Endothelial cell of umbilical vein (primary cell): ENCODE results near the gene S100A3. TPM values are rescaled to one million over a fixed set of nuclear protein-coding genes. Genes with fewer than 3 reads are reported as not detected.

Source experiments
- BruUV-seq: library from RNA; stranded (reverse); fragments of 400-500 nt; replicated peaks from 2 replicates; lab custom pipeline; 2021; lab: Mats Ljungman, UMichigan
- CTCF ChIA-PET: fragments of 300-600, 350-600 bp; sonication (Branson Sonifier 250); formaldehyde crosslinking; loops from one replicate; lab custom pipeline; 2021; ENCODE audit warnings: antibody characterized with exemption, inconsistent platforms; lab: Charles Lee
- POLR2A ChIA-PET: fragments of 300-600, 350-600 bp; sonication (Branson Sonifier 250); formaldehyde crosslinking; loops from one replicate; lab custom pipeline; 2021; ENCODE audit warnings: antibody characterized with exemption, inconsistent platforms; lab: Charles Lee
- DNase-seq: peaks from one replicate; pipeline ENCODE4 v3.0.0-alpha.2; 2011; ENCODE audit warnings: low read depth, low spot score
- FAIRE-seq: peaks from 2 replicates; lab custom pipeline; 2011; peaks lifted over from hg19 to GRCh38; lab: Jason Lieb, UNC
- H2AFZ ChIP-seq: 2 replicates; pipeline ENCODE4 v1.6.0; 2012; ENCODE audit warnings: low read depth, low read length, control low read depth, inconsistent platforms
- H3K27ac ChIP-seq: 2 replicates; pipeline ENCODE4 v1.5.1; 2011; ENCODE audit warnings: low read depth, mild to moderate bottlenecking, control low read depth, low read length, moderate library complexity; ENCODE audit not compliant: insufficient read depth
- H3K27me3 ChIP-seq, 2 experiments: 2 replicates each; pipeline versions ENCODE4 v1.6.0 to v1.6.1; 2011; ENCODE audit warnings: low read length in 2 of 2, mixed read lengths in 1 of 2; ENCODE audit not compliant: control insufficient read depth in 2 of 2, insufficient read depth in 2 of 2
- H3K36me3 ChIP-seq, 2 experiments: 2 replicates in 1 of 2; 3 replicates in 1 of 2; pipeline ENCODE4 v1.5.1; 2011; ENCODE audit warnings: low read length in 2 of 2, mild to moderate bottlenecking in 1 of 2, moderate library complexity in 1 of 2; ENCODE audit not compliant: control insufficient read depth in 2 of 2, insufficient read depth in 2 of 2; ENCODE audit errors: extremely low read depth in 1 of 2
- H3K4me1 ChIP-seq: 3 replicates; pipeline ENCODE4 v1.5.1; 2011; ENCODE audit warnings: mild to moderate bottlenecking, low read length; ENCODE audit not compliant: control insufficient read depth, insufficient read depth; ENCODE audit errors: extremely low read depth
- H3K4me2 ChIP-seq: 2 replicates; pipeline ENCODE4 v1.6.1; 2011; ENCODE audit warnings: low read length, control low read depth, mixed read lengths; ENCODE audit not compliant: insufficient read depth
- H3K4me3 ChIP-seq, 3 experiments: fragments of 200-600 bp in 1 of 3; sonication (generic), shearing (Covaris generic) in 1 of 3; replicated peaks in 1 of 3; 2 replicates each; pipeline ENCODE4 v1.5.1; 2011 to 2016; ENCODE audit warnings: control low read depth in 3 of 3, low read length in 3 of 3, mild to moderate bottlenecking in 2 of 3, inconsistent platforms in 1 of 3, low read depth in 1 of 3, moderate library complexity in 1 of 3; ENCODE audit not compliant: insufficient read depth in 1 of 3
- H3K79me2 ChIP-seq: 2 replicates; pipeline ENCODE4 v1.6.0; 2012; ENCODE audit warnings: low read length, inconsistent platforms; ENCODE audit not compliant: control insufficient read depth, insufficient read depth
- H3K9ac ChIP-seq: replicated peaks from 2 replicates; pipeline ENCODE3; 2011; ENCODE audit warnings: low read length, control low read depth; ENCODE audit not compliant: insufficient read depth; ENCODE audit errors: extremely low read depth
- H3K9me1 ChIP-seq: replicated peaks from 3 replicates; pipeline ENCODE4 v1.6.0; 2011; ENCODE audit warnings: mild to moderate bottlenecking, low read length; ENCODE audit not compliant: control insufficient read depth, insufficient read depth; ENCODE audit errors: extremely low read depth
- H3K9me3 ChIP-seq: replicated peaks from 2 replicates; pipeline ENCODE4 v1.5.1; 2012; ENCODE audit warnings: low read length, inconsistent platforms; ENCODE audit not compliant: control insufficient read depth, insufficient read depth
- H4K20me1 ChIP-seq: replicated peaks from 2 replicates; pipeline ENCODE3; 2011; ENCODE audit warnings: mild to moderate bottlenecking, low read length; ENCODE audit not compliant: control insufficient read depth, insufficient read depth; ENCODE audit errors: extremely low read depth
- CTCF ChIP-seq, 2 donors: IDR thresholded peaks; 1 replicate in 1 of 2; 2 replicates in 1 of 2; pipeline ENCODE4 v1.5.1; 2011; ENCODE audit warnings: low read length in 2 of 2, mild to moderate bottlenecking in 2 of 2, moderate library complexity in 2 of 2, control low read depth in 1 of 2, inconsistent platforms in 1 of 2, low read depth in 1 of 2; ENCODE audit not compliant: insufficient read depth in 1 of 2; ENCODE audit errors: extremely low read depth in 1 of 2
- EZH2 ChIP-seq: IDR thresholded peaks from 2 replicates; pipeline ENCODE4 v1.6.1; 2012; ENCODE audit warnings: borderline replicate concordance, low read depth, mild to moderate bottlenecking, moderate library complexity, low read length, inconsistent platforms; ENCODE audit not compliant: severe bottlenecking
- FOS ChIP-seq: IDR thresholded peaks from 2 replicates; pipeline ENCODE4 v1.6.1; 2011; ENCODE audit warnings: mild to moderate bottlenecking, low read length, moderate library complexity, borderline replicate concordance; ENCODE audit not compliant: insufficient read depth
- GATA2 ChIP-seq: IDR thresholded peaks from 2 replicates; pipeline ENCODE4 v1.7.0; 2011; ENCODE audit warnings: low read depth, mild to moderate bottlenecking, moderate library complexity, mixed read lengths, low read length; ENCODE audit not compliant: insufficient read length, insufficient read depth
- JUN ChIP-seq: IDR thresholded peaks from 2 replicates; pipeline ENCODE4 v1.6.1; 2011; ENCODE audit warnings: borderline replicate concordance, low read depth; ENCODE audit not compliant: insufficient read length, insufficient read depth
- MAX ChIP-seq: IDR thresholded peaks from 2 replicates; pipeline ENCODE4 v1.6.1; 2011; ENCODE audit not compliant: insufficient read depth, insufficient read length
- MYC ChIP-seq: IDR thresholded peaks from one replicate; pipeline ENCODE4 v1.6.1; 2011; ENCODE audit warnings: mild to moderate bottlenecking, low read depth, low read length
- POLR2A ChIP-seq: IDR thresholded peaks from 2 replicates; pipeline ENCODE4 v1.6.1; 2012; ENCODE audit warnings: low read depth, mild to moderate bottlenecking, control low read depth, low read length
- POLR2AphosphoS5 ChIP-seq: IDR thresholded peaks from 2 replicates; pipeline ENCODE4 v1.6.1; 2012; ENCODE audit warnings: low read depth, mild to moderate bottlenecking, control low read depth, low read length, moderate library complexity; ENCODE audit not compliant: insufficient read depth
- dilution Hi-C: fragments of 300-500 bp; cut with MboI; formaldehyde crosslinking; loops from one replicate; pipeline ENCODE4 v1.15.0; 2019; ENCODE audit warnings: low sequenced_read_pairs; ENCODE audit not compliant: extremely low pct_ligation_motif_present
- intact Hi-C: fragments of 100-400 bp; cut with micrococcal nuclease; formaldehyde crosslinking; loops from one replicate; pipeline ENCODE4 v1.10.0; 2022
- polyA plus RNA-seq, 4 experiments: library from polyadenylated mRNA; depleted of rRNA in 3 of 4; stranded (reverse) in 3 of 4; unstranded in 1 of 4; fragments of >200 nt; gene quantifications; 2 replicates each; pipeline versions ENCODE4 v1.2.1 to v1.2.3, GENCODE V29; 2011 to 2012; ENCODE audit warnings: missing spikeins in 1 of 4
- total RNA-seq: library from RNA; stranded (reverse); gene quantifications from 2 replicates; pipeline ENCODE4 v1.2.3, GENCODE V29; 2021

Gene S100A3
- total and polyA plus RNA-seq, 2 donors (not counting 3 experiments of a cell fraction or from before 2014, with no cell fraction given) = 0.42 to 1.3 TPM

GRCh38 chr1:153535242-153536011 lies 13.6 kb downstream of the S100A3 start, which contains the start of gene S100A6:
TSS of gene S100A6 (minus strand) at chr1:153535991. CDS start at chr1:153535339, 652 bp downstream.
- H3K9me3 ChIP-seq = no peaks in the 10 kb centered on the region
- no peaks in the 10 kb centered on the region for H3K27me3 ChIP-seq
- peak; percentile 42 for DNase-seq
- H3K9ac ChIP-seq = peak within 1 kb of the TSS; percentile 86
- H3K36me3 ChIP-seq = no peaks in the 10 kb centered on the region
- peaks cover 43% of the 10 kb centered on the region for H3K4me1 ChIP-seq
- no peaks in the 10 kb centered on the region for H4K20me1 ChIP-seq
- H3K79me2 ChIP-seq = peaks cover 15% of the 10 kb centered on the region
- H3K4me2 ChIP-seq = peak within 1 kb of the TSS; percentile 91
- POLR2A ChIA-PET = interaction anchor here (0.6 to 3.9 kb wide), 6 partner anchors 10 to 192 kb away, joined by 3 to 32 read pairs (median 6); partner anchors contain the start of genes CHTOP, INTS3, S100A2 and S100A4
- H3K4me3 ChIP-seq = peak within 1 kb of the TSS; percentile 34 to 84 (median 81)
- no peaks in the 10 kb centered on the region for H3K9me1 ChIP-seq
- CTCF ChIA-PET = interaction anchor here (0.7 to 5.8 kb wide), 13 partner anchors 9 to 92 kb away, joined by 3 to 216 read pairs (median 5); partner anchors contain the start of genes S100A1, S100A13, S100A2 and S100A3
- TF ChIP-seq POLR2A = peak; percentile 98
- TF ChIP-seq POLR2AphosphoS5 = peak; percentile 97
- no peak for TF ChIP-seq FOS
- no peak for TF ChIP-seq MAX
- no peak for TF ChIP-seq MYC
- TF ChIP-seq JUN = no peak
- peak; percentile 5 to 15 for TF ChIP-seq CTCF (IDR thresholded peaks at IDR 0.05; ENCODE audit: extremely low read depth in 1 of 2, insufficient read depth in 1 of 2, low read depth in 1 of 2, low read length in 2 of 2)
- TF ChIP-seq GATA2 = no peak
- no peak for TF ChIP-seq EZH2
- peak within 1 kb of the TSS; percentile 14 for H2AFZ ChIP-seq
- dilution Hi-C loops = no loop called here
- peak within 1 kb of the TSS; percentile 96 for H3K27ac ChIP-seq
- TSS peak; percentile 82 for BruUV-seq
- intact Hi-C loops = loop anchor here (1.0 kb wide), 1 partner anchor 14 kb away; the partner anchor contains the start of gene S100A3
- peak; percentile 78 for FAIRE-seq
